Measurements from ENCODE around the gene PTPRN2.
"Not testable (repeated sequence)": the region's sequence is repeated elsewhere in the genome, so short reads cannot be mapped to it uniquely, and the experiment has no call there.

Gene PTPRN2

DNA sequence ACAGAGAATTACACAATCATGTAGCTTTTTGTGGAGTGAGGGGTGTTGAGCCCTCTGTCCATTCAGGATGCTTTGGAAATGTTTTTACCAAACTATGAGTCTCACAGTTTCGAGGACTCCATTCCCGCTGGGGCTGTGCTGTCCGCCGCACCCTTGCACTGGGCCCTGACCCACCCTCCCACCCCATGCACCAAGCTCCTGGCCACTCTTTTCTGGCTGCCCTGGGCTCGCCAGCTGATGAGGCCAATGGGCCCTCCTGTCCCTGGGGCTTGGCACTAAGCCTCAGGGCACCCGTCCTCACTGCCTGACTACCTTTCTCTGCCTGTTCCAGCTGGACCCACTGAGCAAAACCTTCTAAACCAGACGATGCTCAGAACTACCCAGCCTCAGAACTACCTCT is 332.1 kb downstream of the PTPRN2 start:
- DNase-seq (ENCODE audit: low read depth in 2 of 2): no peak

DNA sequence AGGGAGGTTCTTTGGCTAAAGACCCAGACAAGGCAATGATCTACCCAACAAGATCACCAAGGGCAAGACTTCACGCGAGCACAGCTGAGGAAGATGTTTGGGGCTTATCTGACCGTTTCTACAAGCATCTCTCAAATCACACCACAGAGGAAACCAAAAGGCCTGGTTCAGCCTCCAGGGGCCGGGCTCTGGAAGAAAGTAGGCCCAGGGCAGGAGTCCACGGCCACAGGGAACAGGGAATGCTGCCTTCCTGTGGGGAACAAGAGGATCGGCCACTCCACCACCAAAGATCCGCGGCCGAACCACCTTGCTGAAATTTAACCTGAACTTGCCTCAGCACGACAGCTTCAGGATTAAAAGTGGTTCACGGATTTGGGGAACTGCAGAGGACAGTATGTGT is 332.5 kb downstream of the PTPRN2 start:
- no peak for DNase-seq (ENCODE audit: low read depth in 2 of 2)

DNA sequence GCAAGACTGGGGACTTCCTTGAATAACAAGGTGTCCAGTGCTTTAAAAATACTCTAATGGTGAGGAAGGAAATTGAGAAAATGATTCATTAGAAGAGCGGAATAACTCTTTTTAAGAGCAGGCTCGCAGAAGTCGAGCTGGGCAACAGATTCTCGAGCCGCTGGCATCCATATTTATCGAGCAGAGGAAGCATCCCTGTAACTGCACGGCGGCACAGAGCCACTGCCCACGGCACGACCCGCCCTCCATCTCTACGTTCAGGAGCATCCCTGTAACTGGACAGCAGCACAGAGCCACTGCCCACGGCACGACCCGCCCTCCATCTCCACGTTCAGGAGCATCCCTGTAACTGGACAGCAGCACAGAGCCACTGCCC is 334.0 kb downstream of the PTPRN2 start:
- DNase-seq (ENCODE audit: low read depth in 2 of 2): not testable (repeated sequence)

DNA sequence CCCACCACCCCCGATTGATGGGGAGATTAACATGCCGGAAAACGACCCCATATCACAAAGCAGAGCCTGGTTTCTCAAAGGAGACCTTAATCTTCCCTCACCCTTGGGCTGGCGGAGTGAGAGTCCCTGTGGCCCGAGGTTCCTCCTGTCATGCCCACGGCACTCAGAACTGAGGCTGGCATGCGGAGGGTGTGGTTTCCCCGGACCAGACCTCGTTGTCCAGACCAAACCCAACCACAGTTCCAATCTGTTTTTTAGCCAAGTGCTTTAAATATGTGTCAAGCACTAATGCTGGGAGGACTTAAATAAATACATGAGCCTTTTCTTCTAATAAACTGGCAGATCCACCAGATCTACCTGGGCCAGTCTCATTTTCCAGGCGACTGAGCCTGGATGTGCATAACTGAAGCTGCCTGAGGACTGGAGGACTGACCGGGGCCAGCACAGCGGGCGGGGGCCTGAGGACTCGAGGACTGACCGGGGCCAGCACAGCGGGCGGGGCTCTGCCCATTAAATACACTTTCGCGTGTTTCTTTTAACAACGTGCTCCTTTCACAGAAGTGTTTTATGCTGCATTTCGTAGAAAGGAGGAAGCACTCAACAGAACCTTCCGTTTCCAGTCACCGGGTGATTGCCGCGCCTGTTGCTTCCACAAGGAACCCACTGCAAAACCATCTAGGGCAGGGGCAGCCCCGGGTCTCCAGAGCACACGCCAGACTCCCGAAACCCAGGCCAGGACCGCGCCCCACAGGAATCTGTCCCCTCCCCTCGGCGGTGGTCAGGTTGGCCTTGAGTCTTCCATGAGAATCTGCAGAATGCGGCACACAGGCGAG is 334.6 kb downstream of the PTPRN2 start:
- no peak for DNase-seq (ENCODE audit: low read depth in 2 of 2)

DNA sequence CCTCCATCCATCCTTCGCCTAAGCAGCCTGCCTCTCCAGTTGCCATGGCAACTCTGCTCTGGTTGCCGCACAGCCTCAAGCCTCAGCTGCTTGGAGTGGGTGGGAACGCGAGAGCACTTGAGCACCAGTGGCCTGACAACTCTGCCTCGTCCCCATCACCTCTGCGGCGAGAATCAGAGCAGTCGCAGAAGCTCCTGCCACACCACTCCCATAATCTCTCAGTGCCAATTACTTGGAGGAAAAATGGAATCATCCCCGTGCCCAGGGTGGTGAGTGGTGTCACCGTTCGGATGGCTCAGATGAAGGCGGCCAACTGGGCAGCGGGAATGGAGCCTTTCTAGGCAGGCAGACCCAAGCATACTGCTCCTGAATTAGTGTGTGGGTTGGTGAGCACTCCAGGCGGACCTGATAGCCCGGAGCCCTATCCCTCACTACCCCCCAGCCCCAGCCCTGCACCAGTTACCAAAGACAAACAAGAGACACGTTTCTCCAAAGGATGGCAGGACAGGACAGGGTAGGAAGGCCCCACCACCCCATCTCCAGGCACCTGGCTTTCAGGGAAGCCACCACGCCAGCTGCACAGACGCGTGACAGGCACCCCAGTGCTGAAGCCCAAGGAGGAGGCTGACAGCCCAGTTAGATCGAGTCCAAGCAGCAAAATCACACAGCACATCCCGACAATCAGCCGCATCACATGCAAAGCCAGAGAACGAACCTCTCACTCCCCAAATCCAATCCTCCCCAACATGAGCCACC is 335.4 kb downstream of the PTPRN2 start:
- no peak for DNase-seq (ENCODE audit: low read depth in 2 of 2)

DNA sequence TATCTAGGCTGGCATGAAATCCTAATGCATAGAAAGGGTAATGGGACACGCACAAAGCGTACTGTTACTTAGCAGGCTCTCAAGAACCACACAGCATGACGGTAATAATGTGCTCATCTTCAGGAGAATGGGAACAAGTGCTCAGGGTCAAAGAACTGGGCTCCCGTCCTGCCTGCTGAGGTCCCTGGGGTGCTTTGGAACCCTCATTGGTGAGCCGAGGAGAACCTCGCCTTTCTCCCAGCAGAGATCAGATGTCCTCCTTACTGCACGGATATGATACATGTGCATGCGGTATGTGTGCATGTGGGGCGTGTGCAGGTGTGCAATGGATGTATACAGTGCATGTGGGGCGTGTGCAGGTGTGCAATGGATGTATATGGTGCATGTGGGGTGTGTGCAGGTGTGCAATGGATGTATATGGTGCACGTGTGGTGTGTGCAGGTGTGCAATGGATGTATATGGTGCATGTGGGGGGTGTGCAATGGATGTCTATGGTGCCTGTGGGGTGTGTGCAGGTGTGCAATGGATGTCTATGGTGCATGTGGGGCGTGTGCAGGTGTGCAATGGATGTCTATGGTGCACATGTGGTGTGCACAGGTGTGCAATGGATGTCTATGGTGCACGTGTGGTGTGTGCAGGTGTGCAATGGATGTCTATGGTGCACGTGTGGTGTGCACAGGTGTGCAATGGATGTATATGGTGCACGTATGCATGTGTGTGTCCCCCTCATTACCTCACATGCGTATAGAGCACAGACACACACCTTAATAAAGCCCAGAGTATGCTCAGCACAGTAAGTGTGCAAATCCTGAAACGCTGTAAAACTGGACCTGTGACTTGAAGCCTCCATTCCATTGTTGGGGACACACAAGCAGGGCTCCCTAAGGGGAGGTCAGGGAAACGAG is 336.3 kb downstream of the PTPRN2 start:
- DNase-seq (ENCODE audit: low read depth in 2 of 2): no peak

DNA sequence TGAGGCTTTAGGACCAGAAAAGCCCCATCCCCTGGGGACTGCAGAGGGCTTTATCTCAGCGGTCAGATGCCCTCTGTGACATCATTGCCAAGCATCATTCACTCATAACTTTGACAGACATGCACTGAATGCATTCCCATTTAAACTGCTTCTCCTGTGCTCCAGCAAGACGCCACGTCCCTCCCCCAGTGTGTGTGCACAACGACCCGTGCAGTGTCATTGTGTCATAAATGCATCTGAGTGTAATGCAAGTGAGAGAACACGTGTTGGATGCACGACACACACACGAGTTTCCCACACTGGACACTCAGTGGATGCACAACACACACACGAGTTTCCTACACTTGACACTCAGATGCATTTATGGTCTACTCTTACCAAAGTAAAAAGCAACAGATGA is 337.9 kb downstream of the PTPRN2 start:
- no peak for DNase-seq (ENCODE audit: low read depth in 2 of 2)

DNA sequence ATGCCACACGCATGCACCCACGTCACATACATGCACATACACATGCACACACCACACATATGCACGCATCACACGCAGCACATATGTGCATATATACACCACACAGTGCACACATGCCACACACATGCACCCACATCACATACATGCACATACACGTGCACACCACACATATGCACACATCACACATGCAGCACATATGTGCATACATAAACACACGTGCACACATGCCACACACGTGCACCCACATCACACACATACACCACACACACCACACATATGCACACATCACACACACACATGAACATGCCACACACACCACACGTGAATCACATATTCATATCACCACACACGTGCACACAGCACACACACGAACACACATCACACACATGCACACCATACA is 338.8 kb downstream of the PTPRN2 start:
- no peak for DNase-seq (ENCODE audit: low read depth in 2 of 2)

DNA sequence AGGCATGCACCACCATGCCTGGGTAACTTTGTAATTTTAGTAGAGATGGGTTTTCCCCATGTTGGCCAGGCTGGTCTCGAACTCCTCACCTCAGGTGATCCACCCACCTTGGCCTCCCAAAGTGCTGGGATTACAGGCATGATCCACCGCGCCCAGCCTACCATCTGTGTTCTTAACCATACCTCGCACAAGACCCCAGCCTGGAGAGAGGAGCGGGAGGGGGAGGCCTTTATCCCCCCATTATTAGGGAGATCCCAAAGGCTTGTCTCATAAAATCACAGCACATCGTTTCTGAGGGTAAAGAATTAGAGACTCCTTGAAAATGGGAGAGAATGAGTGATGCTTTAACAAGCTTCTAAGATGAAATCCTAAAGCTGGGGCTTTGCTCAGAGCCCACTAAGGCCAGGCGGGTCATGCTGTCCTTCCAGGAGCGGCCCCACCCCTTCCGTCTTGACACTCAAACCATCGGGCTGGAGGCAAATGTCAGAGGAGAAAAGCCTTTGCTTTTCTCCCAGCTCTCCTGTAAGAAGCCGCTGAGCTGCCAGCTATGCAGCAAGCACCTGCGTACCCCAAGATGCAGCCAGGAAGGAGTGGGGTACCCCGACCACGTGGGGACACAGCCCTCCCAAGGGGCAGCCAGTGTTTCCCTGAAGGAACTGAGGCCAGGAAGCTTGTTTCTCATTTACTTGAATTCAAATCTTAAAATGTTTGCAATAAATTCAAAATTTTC is 339.7 kb downstream of the PTPRN2 start:
- DNase-seq (ENCODE audit: low read depth in 2 of 2): no peak

DNA sequence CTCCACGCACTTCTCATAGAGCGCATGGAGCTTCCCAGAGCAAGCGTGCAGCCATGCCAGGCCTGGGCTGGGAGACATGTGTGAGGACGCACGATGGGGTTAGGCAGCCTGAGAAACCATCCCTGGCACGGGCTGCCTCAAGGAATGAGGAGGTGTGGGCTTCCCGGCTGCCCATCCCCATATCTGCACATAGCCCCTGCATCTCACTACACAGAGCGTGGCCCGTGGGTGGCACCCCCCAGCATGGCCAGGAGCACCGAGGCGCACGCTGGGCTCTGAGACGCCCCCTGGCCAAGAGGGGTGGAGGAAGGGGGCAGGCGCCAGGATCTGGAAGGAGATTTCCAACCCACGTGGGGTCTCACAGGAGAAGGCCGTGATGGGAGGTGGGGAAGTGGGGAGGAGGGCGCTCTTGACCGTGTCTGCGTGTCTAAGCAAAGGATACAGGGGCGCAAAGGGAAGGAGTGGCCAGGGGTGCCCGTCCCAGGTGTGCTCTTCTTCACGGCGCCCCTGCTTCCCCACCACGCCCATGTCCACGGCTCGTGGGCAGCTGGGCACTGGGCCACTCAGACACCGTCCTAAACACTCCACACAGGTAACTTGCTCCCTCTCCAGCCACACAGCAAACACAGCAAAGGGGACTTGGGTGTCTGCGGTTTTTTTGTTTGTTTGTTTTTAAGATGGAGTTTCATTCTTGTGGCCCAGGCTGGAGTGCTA is 340.5 kb downstream of the PTPRN2 start:
- DNase-seq (ENCODE audit: low read depth in 2 of 2): no peak

DNA sequence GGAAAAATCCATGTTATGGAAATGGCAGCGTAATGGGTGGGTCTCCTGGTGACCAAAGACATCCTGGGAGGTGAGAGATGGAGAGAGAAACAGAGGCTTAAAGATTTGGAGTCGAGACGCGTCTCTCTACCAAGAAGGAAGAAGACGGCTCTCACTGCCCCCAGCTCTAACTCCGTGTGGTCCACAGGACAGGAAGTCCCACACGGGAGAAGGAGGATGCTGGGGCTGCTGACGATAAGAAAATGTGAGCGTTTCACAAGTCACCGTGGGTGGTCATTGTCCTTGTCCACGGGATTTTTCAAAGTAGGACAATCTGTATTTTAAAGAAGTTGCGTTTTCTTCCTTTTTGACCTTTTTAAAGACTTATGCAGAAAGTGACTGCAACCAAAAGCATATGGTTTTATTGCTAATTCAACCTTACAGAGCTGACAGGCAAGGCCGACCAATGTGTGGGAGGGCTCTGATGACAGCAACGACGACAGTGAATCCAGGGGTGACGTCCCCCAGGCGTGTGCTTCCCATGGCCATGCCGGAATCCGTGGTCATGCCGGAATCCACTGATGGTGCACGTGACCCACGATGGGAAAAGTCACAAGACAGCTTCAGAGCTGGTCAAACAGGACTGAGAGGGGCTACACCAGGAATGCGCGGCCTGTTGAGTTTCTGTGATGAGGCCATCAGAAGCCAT is 341.2 kb downstream of the PTPRN2 start:
- no peak for DNase-seq (ENCODE audit: low read depth in 2 of 2)

DNA sequence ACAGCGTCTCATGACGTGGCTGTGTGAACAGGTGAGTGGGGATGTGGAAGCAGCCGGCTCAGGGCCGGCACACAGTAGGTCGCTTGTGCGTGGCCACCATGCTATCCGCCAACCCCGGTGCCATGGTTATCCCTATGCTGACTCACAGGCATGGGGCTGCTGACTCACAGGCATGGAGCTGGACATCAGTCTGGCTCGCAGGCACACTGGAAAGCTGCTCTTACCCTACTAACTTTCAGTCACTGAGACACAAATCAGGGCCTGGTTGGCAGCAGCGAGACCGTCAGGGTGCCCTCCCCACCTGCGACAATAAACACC is 341.9 kb downstream of the PTPRN2 start:
- no peak for DNase-seq (ENCODE audit: low read depth in 2 of 2)

DNA sequence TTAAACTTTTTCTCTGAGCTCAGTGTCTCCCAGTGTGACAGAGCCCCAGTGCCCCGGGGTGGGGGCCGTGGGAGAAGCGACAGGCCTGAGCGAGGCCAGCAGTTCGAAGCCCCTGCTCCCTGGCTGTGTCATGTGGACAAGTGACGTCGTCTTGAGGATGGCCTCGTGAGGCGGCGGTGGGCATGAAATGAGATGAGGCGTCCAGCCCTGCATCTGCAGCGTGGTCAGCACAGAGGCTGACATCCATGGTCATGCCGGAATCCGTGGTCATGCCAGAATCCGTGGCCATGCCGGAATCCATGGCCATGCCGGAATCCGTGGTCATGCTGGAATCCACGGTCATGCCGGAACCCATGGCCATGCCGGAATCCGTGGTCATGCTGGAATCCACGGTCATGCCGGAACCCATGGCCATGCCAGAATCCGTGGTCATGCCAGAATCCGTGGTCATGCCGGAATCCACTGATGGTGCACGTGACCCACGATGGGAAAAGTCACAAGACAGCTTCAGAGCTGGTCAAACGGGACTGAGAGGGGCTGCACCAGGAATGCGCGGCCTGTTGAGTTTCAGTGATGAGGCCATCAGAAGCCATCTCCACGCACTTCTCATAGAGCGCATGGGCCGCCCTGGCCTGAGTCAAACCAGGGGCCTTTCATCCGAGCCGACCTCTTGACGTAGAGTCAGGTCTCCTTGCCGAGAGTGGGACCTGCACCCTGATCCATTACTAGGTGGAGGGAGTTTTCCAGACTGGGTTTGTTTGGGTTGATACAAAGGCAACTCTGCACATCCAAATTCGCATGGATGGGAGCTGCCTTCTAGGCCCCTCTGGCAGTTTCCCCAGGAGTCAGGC is 342.5 kb downstream of the PTPRN2 start:
- no peak for DNase-seq (ENCODE audit: low read depth in 2 of 2)

DNA sequence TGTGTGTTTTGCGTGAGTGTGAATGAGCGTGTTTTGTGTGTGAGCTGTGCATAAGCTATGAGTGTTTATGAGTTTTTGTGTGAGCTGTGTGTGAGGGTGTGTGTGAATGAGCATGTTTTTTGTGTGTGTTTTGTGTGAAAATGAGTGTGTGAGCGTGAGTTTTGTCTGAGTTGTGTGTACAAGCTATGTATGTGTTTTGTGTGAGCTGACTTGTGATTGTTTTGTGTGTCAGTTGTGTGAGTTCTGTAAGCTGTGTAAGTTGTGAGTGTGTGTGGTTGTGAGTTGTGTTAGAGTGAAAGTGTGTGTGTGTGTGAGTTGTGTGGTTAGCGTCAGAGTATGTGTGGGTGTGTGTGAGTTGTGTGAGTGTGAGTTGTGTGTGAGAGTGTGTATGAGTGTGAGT is 343.2 kb downstream of the PTPRN2 start:
- no peak for DNase-seq (ENCODE audit: low read depth in 2 of 2)

DNA sequence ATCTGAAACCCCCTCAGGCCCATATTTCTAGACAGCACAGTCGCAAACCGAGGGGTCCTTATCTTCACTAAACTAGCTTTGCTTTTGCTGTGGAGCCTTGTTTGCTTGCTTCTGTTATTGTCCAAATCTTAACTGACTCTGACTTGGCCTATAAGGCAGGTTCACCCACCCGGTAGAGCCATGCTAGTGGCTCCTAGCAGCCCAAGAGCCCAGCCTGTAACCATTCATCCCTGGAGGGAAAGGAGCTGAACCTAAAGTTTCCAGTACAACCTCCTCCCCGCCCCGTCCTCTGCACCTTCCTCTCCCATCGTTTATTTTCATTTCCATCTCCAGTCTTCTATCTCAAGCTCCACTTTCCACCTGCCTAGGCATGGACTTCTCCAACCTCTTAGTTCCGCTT is 345.7 kb downstream of the PTPRN2 start:
- no peak for DNase-seq (ENCODE audit: low read depth in 2 of 2)

DNA sequence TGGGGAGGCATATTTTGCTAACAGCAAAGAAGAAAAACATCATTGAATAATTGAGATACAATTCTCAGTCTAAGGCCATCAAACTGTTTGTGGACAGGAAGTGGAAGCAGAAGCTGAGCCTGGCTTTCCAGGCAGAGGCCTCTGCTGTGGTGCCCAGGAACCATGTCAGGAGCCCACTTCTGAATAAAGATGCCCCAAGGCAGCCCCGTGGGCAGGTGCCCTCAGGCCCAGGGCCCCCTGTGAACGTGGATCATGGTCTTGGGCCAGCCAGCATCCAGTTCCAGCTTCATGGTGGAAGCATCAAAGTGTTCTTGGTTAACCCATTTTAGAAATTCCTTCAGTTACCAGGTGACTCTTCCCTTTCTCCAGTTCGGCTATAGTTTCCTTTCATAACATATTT is 346.8 kb downstream of the PTPRN2 start:
- DNase-seq (ENCODE audit: low read depth in 2 of 2): no peak

DNA sequence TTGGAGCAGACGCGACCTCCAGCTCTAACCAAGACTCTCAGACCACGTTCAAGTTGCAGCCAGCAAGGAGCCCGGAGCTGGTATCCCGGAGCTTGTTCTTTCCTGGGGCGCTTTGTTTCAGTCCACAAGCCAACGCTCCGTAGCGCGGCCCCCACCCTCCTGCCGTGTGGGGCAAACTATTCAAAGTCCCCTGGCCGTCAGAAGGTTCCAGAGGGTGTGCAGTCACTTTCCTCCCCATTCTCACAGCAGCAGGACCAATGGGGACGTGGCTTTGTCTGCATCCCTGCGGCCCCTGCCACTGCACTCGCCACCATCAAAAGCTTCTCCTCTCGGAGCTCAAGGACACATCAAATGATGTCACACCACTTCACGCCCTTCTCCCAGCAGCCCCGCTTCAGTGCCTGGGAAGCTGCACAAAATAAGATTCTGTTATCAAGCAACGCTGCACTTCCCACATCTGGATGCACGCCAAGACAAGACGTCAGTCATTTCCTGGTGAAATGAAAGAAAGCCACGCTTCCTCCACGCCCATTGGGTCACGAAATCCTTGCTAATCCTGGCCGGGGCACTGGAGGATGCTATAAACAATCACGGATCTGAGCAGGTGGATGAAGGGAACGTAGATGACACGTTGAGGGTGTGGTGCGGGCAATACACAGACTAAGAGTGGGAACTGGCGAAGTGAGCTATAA is 348.2 kb downstream of the PTPRN2 start:
- DNase-seq (ENCODE audit: low read depth in 2 of 2): no peak

DNA sequence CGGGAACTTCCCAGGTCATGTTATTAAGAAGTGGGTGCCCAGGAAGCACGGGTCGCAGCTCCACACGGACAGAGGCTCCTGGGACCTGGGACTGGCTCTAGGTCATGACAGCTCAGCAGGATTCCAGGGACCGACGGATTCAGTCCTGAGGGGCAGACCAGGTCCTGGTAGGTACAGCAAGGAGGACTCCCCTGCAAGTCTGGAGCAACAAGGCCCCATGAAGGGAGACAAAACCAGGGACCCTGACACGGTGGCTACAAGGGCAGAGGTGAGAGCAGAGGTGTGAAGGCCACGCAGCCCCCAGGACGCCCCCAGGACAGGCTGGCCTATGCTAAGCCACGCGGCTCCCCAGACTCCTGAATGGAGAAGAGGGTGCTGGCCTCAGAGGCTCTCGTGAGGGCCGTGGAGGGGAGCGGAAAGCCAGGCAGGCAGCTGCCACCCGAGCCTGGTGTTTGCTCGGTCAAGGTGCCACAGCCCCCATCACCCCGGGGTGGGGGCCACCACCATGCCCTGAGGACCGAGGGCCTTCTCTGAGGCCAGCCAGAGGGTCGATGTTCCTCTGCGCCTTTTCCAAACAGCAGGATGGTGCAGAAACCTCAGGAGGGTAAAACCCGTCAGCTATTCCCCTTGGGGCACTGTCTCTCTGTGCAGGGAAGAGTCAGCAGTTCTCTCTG is 348.9 kb downstream of the PTPRN2 start:
- no peak for DNase-seq (ENCODE audit: low read depth in 2 of 2)

Data from stimulated activated CD8-positive, alpha-beta memory T cell treated with anti-CD3 and anti-CD28 coated beads, Interleukin-7, amount 100 ng/mL, for 1 hour (primary cell).